Stimulated activated CD4-positive, alpha-beta T cell treated with anti-CD3 and anti-CD28 coated beads, Interleukin-1b, Interleukin-23, amount 100 ng/mL, for 4 hours (primary cell): ENCODE results near the gene ZNF471.
A peak's percentile ranks its signal among the peaks of the same experiment; 100 is the strongest.

Experiments used
- DNase-seq, 2 donors: peaks; one replicate each; pipeline ENCODE4 v3.0.0-alpha.2; 2020; ENCODE audit warnings: low read depth in 2 of 2

ZNF471 gene

DNA sequence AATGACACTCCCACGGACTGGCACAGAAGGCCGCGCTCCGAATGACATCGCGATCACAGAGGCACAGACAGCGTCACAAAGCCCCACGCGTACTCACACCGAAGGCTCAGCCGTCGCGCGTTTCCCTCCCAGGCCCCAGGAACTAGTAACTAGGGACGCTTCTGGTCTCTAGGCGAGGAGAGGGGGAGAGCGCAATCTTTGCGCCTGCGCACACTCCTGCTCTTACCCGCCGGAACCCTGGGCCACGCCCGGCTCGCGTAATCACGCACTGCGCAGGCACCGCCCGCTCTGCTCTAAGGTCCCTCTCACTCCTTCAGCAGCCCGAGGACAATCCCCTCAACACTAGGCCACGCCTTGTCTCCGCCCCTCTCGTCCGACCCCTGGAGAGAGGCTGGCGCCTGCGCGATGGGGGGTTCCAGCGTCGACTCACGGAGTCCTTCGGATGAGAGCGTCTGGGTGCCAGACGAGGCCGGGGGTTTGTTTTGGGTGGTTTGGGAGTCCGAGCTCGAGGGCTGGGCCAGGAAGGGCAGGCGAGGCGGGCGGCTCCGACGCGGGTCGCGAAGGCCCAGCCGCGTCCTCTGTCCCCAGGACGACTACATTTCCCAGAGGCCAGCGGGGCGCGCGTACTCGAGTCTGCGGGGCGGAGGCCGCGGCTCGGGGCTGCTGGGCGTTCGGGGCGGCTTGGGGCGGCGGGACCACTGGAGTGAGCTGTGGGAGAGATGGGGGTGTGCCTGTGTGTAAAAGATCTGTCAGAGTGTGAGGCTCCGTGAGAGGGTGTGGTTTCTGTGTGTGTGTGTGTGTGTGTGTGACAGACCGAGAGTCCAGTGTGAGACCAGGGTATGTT lies at the start of gene ZNF471:
Gene ZNF471 (plus strand): TSS at position 410 of the 844 bp plus-strand sequence. CDS start 3,717 bp downstream, outside the sequence.
- DNase-seq: peak; percentile 67

DNA sequence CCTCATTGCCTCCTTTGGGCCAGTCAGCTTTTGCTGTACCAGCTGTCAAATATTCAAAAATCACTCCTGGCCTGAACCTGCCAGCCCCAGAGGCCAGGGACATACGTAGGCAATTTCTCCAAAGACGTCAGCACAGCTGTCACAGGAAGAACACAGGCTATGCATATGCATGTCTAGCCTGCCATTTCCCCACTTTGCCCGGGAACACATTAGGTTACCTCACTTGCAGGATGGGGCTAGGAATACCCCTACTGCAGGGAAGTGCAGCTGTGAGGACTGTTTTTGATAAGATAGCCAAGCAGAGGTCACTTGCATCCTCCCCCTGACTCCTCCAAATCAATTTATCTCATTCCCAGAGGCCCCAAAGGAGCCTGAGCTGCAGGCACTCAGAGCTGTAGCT lies 33.3 kb upstream of the ZNF471 start:
- no peak for DNase-seq

DNA sequence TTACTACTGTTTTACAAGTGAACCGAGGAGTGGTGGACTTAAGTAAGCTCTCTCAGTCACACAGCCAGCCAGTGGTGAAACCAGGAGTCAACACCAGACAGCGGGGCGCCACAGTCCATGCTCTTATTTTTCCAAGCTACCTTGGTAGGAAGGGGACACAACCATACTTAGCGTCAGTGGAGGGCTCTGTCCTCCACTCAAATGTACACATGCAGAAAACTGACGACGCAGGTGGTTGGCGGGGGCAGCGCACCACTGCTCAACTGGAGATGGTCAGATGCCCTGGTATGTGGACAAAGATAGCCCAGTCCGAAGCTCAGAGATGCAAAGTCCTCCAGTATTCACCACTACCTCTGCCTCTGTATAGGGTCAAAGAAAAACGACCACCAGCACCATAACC lies 31.6 kb upstream of the ZNF471 start:
- DNase-seq: no peak

GRCh38 chr19:56476651-56477428 lies 30.8 kb upstream of the ZNF471 start, which contains the start of gene ZNF667:
ZNF667 (minus strand) TSS chr19:56477345; CDS start chr19:56462370, 14,975 bp downstream.
- DNase-seq: peak in 1 of 2 donors; percentile 6

- DNase-seq: peak; percentile 16 to 47
Observed at GRCh38 chr19:56477429-56478338, 30.0 kb upstream of the ZNF471 start.

- no peak for DNase-seq
Observed at GRCh38 chr19:56491399-56491798, 16.3 kb upstream of the ZNF471 start.

GRCh38 chr19:56504581-56504980 lies 3.1 kb upstream of the ZNF471 start:
- no peak for DNase-seq

GRCh38 chr19:56508290-56508778 lies 679 bp downstream of the ZNF471 start:
- DNase-seq: no peak

GRCh38 chr19:56525214-56525860 lies 17.7 kb downstream of the ZNF471 start:
- no peak for DNase-seq

DNA sequence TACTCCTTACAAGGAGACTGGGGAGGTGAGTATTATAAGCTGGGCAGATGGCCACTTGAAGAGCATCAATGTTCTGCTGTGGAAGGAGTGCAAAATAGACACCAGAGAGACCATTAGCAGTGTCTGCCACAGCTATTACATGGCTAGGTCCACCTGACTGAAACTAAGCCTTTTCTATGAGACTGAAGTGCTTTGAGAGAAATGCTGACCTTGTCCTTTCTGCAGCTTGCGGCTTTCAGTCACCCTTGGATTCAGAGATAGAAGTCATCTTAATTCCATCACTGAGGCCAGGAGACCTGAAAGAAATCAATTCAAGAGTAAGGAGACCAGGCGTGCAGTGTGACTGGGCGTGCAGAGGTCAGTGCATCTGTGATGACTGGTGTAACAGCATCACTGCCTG lies 29.8 kb downstream of the ZNF471 start:
- no peak for DNase-seq

GRCh38 chr19:56538254-56538760 lies 30.7 kb downstream of the ZNF471 start:
- DNase-seq: peak; percentile 83 to 84

DNA sequence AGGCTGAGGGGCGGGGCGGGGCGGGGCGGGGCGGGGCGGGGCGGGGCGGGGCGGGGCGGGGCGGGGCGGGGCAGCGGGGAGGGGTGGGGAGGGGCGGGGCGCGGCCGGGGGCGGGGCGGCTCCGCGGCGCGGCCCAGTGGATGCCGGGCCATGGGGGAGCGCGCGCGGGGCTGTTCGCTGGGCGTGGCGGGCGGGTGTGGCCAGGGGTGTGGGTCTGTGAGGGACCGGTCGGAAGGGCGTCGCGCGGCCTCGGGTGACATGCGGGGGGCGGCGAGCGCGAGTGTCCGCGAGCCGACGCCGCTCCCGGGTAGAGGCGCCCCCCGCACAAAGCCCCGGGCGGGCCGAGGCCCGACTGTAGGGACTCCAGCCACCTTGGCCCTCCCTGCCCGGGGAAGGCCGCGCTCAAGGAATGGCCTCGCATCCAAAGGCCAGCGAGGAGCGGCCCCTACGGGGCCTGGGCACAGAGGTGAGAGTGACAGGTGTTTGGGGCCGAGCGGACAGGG lies 31.2 kb downstream of the ZNF471 start, which contains the start of gene ZFP28:
Gene ZFP28 (plus strand): TSS at position 188 of the 503 bp plus-strand sequence. CDS start 71 bp downstream, at position 259.
- peak; percentile 56 to 74 for DNase-seq

- DNase-seq: no peak
Observed at GRCh38 chr19:56543776-56544175, 36.1 kb downstream of the ZNF471 start.

DNA sequence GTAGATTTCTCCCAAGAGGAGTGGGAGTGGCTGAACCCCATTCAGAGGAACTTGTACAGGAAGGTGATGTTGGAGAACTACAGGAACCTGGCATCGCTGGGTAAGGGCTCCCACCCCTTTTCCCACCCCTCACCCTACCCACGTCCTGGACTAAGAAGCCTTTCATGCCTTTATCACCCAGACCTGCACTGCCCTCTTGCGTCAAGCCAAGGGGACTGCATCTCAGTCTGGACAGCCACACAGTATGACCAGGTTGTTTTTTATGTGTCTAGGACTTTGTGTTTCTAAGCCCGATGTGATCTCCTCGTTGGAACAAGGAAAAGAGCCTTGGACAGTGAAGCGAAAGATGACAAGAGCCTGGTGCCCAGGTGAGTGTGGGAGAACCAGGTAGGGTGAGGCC lies 39.9 kb downstream of the ZNF471 start:
- DNase-seq: no peak

- no peak for DNase-seq
Observed at GRCh38 chr19:56554272-56554869, 46.7 kb downstream of the ZNF471 start.

- no peak for DNase-seq
Observed at GRCh38 chr19:56562766-56563165, 55.1 kb downstream of the ZNF471 start.

DNA sequence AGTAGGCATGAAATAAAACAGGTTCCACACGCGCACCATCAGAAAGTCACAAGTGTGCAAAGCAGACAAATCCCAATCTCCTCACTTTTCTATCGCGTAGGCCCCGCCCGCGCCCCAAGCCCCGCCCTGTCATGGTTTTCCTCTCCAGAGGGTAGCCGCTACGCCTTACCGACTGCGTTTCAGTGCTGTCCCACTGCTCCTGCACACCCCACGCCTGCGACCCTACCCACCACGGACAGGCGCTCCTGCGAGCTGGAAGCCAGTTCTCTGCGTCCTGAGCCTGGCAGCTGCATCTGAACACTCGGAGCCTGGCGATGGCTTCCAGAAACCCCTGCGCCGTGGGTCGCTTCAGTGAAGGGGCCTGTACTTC lies 59.2 kb downstream of the ZNF471 start:
- peak; percentile 13 to 29 for DNase-seq

GRCh38 chr19:56567274-56568120 lies 59.8 kb downstream of the ZNF471 start, which contains the start of gene ZNF470:
ZNF470 (plus strand) TSS chr19:56567468; CDS start chr19:56570312, 2,844 bp downstream.
- peak; percentile 69 to 81 for DNase-seq

DNA sequence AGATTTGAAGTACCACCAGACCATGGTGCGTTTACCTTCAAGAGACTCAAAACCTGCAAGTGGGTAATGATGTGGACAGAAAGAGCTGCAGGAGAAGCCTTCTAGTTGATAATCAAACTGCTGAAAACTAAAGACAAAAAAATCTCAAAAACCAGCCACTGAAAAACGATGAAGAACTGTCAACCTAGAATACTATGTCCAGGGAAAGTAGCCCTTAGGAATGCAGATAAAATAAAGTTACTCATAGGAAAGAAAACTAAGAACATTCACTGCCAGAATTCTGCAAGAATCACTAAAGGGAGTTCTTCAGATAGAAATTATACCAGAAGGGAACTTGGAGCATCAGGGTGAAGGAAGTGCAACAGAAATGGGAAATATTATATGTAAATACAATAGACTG lies 64.9 kb downstream of the ZNF471 start:
- DNase-seq: no peak
